ENCODE results near the gene AOPEP. TPM values are rescaled to one million over a fixed set of nuclear protein-coding genes. Genes with fewer than 3 reads are reported as not detected.

AOPEP gene
- total RNA-seq, 5 donors from 2014 or later (not counting 1 experiment from before 2014, with no cell fraction given) = 10.4 to 14.8 (median 11.3) TPM

GRCh38 chr9:94980947-94981722 is 254.6 kb downstream of the AOPEP start:
- 95% methylated on average over 3 of the region's 9 CpGs for WGBS (ENCODE audit: insufficient coverage)
- CTCF ChIA-PET = no interaction called here
- Mint-ChIP-seq H3K36me3 (peaks cover 14% of the 10 kb centered on the region), H3K4me3 (no peak overlapping the region), H3K27me3 (no peaks in the 10 kb centered on the region), H3K4me1 (peaks cover 13 to 15% (median 14%) of the 10 kb centered on the region in 3 donors), H3K27ac (no peak overlapping the region), H3K9me3 (no peaks in the 10 kb centered on the region)
- peaks cover 2 to 8% of the 10 kb centered on the region in 2 experiments for H3K4me1 ChIP-seq (ENCODE audit: control insufficient read depth in 1 of 2, extremely low read depth in 1 of 2, insufficient read depth in 2 of 2, low read length in 2 of 2)
- no peaks in the 10 kb centered on the region for H3K9me3 ChIP-seq
- ATAC-seq (replicated peaks in 1 of 4) = no peak
- peaks cover 0 to 5% of the 10 kb centered on the region in 2 donors for H3K36me3 ChIP-seq (ENCODE audit: control insufficient read depth in 2 of 2, extremely low read depth in 1 of 2, insufficient read depth in 1 of 2, low read length in 1 of 2)
- no peak overlapping the region for H3K4me3 ChIP-seq (ENCODE audit: control insufficient read depth in 1 of 2, extremely low read depth in 1 of 2, low read length in 1 of 2)
- POLR2A ChIA-PET = no interaction called here
- H3K27ac ChIP-seq (ENCODE audit: low read length) = no peak overlapping the region
- DNase-seq = no peak
- H3K27me3 ChIP-seq (replicated peaks in 1 of 2; ENCODE audit: control insufficient read depth in 2 of 2, extremely low read depth in 1 of 2, insufficient read depth in 2 of 2, low read length in 1 of 2) = peaks cover 0 to 7% of the 10 kb centered on the region in 2 experiments

- no peak overlapping the region for H3K4me3 Mint-ChIP-seq
Observed at GRCh38 chr9:94981723-94982090, 255.2 kb downstream of the AOPEP start.

GRCh38 chr9:94982211-94982610 is 255.7 kb downstream of the AOPEP start:
- Mint-ChIP-seq H3K4me1 (peaks cover 13 to 15% (median 14%) of the 10 kb centered on the region in 3 donors), H3K27me3 (no peaks in the 10 kb centered on the region), H3K4me3 (no peak overlapping the region), H3K36me3 (peaks cover 11% of the 10 kb centered on the region), H3K27ac (no peak overlapping the region), H3K9me3 (no peaks in the 10 kb centered on the region)
- ChIA-PET POLR2A (interaction anchor here in 1 of 2 donors (0.7 kb wide), 1 partner anchor 93 kb away, joined by 12 read pairs; no protein-coding TSS in a partner anchor), CTCF (no interaction called here)
- DNase-seq (no peak), ATAC-seq (replicated peaks in 1 of 4) (no peak)
- no peak overlapping the region for H3K27ac ChIP-seq (ENCODE audit: low read length)
- H3K9me3 ChIP-seq = no peaks in the 10 kb centered on the region
- peaks cover 0 to 5% of the 10 kb centered on the region in 2 donors for H3K36me3 ChIP-seq (ENCODE audit: control insufficient read depth in 2 of 2, extremely low read depth in 1 of 2, insufficient read depth in 1 of 2, low read length in 1 of 2)
- WGBS (ENCODE audit: insufficient coverage) = no CpG with 5 or more reads among the region's 6 CpGs
- H3K27me3 ChIP-seq (replicated peaks in 1 of 2; ENCODE audit: control insufficient read depth in 2 of 2, extremely low read depth in 1 of 2, insufficient read depth in 2 of 2, low read length in 1 of 2) = peaks cover 0 to 7% of the 10 kb centered on the region in 2 experiments
- peaks cover 2 to 8% of the 10 kb centered on the region in 2 experiments for H3K4me1 ChIP-seq (ENCODE audit: control insufficient read depth in 1 of 2, extremely low read depth in 1 of 2, insufficient read depth in 2 of 2, low read length in 2 of 2)
- H3K4me3 ChIP-seq (ENCODE audit: control insufficient read depth in 1 of 2, extremely low read depth in 1 of 2, low read length in 1 of 2) = no peak overlapping the region

More at GRCh38 chr9:94981723-94982090, 255.2 kb downstream of the AOPEP start:
- no peaks in the 10 kb centered on the region for H3K9me3 Mint-ChIP-seq
- no peaks in the 10 kb centered on the region for H3K9me3 ChIP-seq
- ChIA-PET CTCF (no interaction called here), POLR2A (no interaction called here)
- no peak overlapping the region for H3K27ac Mint-ChIP-seq
- no peaks in the 10 kb centered on the region for H3K27me3 Mint-ChIP-seq
- H3K4me1 ChIP-seq (ENCODE audit: control insufficient read depth in 1 of 2, extremely low read depth in 1 of 2, insufficient read depth in 2 of 2, low read length in 2 of 2) = peaks cover 2 to 8% of the 10 kb centered on the region in 2 experiments
- ATAC-seq (replicated peaks in 1 of 4) (no peak), DNase-seq (no peak)
- no CpG with 5 or more reads among the region's 3 CpGs for WGBS (ENCODE audit: insufficient coverage)
- peaks cover 13 to 15% (median 14%) of the 10 kb centered on the region in 3 donors for H3K4me1 Mint-ChIP-seq
- H3K4me3 ChIP-seq (ENCODE audit: control insufficient read depth in 1 of 2, extremely low read depth in 1 of 2, low read length in 1 of 2) = no peak overlapping the region
- H3K27me3 ChIP-seq (replicated peaks in 1 of 2; ENCODE audit: control insufficient read depth in 2 of 2, extremely low read depth in 1 of 2, insufficient read depth in 2 of 2, low read length in 1 of 2) = peaks cover 0 to 7% of the 10 kb centered on the region in 2 experiments
- no peak overlapping the region for H3K27ac ChIP-seq (ENCODE audit: low read length)
- peaks cover 11% of the 10 kb centered on the region for H3K36me3 Mint-ChIP-seq
- H3K36me3 ChIP-seq (ENCODE audit: control insufficient read depth in 2 of 2, extremely low read depth in 1 of 2, insufficient read depth in 1 of 2, low read length in 1 of 2) = peaks cover 0 to 5% of the 10 kb centered on the region in 2 donors

- Mint-ChIP-seq H3K36me3 (peaks cover 13% of the 10 kb centered on the region), H3K9me3 (no peaks in the 10 kb centered on the region), H3K4me3 (no peak overlapping the region), H3K4me1 (peaks cover 13 to 15% (median 14%) of the 10 kb centered on the region in 3 donors), H3K27ac (no peak overlapping the region), H3K27me3 (no peaks in the 10 kb centered on the region)
- H3K36me3 ChIP-seq (ENCODE audit: control insufficient read depth in 2 of 2, extremely low read depth in 1 of 2, insufficient read depth in 1 of 2, low read length in 1 of 2) = no peaks in the 10 kb centered on the region
- ChIA-PET CTCF (no interaction called here), POLR2A (no interaction called here)
- no peak overlapping the region for H3K27ac ChIP-seq (ENCODE audit: low read length)
- no peak overlapping the region for H3K4me3 ChIP-seq (ENCODE audit: control insufficient read depth in 1 of 2, extremely low read depth in 1 of 2, low read length in 1 of 2)
- DNase-seq = no peak
- peaks cover 0 to 7% of the 10 kb centered on the region in 2 experiments for H3K27me3 ChIP-seq (replicated peaks in 1 of 2; ENCODE audit: control insufficient read depth in 2 of 2, extremely low read depth in 1 of 2, insufficient read depth in 2 of 2, low read length in 1 of 2)
- no peak for ATAC-seq (replicated peaks in 1 of 4)
- 96% methylated on average over 4 of the region's 6 CpGs for WGBS (ENCODE audit: insufficient coverage)
- no peaks in the 10 kb centered on the region for H3K9me3 ChIP-seq
- peaks cover 2 to 8% of the 10 kb centered on the region in 2 experiments for H3K4me1 ChIP-seq (ENCODE audit: control insufficient read depth in 1 of 2, extremely low read depth in 1 of 2, insufficient read depth in 2 of 2, low read length in 2 of 2)
Observed at GRCh38 chr9:94983552-94983951, 257.1 kb downstream of the AOPEP start.

GRCh38 chr9:94984891-94985476 is 258.5 kb downstream of the AOPEP start:
- H3K27ac Mint-ChIP-seq = no peak overlapping the region
- H3K27me3 Mint-ChIP-seq = no peaks in the 10 kb centered on the region
- peaks cover 13 to 15% (median 14%) of the 10 kb centered on the region in 3 donors for H3K4me1 Mint-ChIP-seq
- ChIA-PET CTCF (interaction anchor here in 1 of 2 donors (1.0 kb wide), 1 partner anchor 142 kb away, joined by 3 read pairs; no protein-coding TSS in a partner anchor), POLR2A (no interaction called here)
- DNase-seq (peak in 1 of 35 experiments; percentile 26), ATAC-seq (replicated peaks in 1 of 4) (peak in 3 of 4 experiments; percentile 36 to 55 (median 42))
- 35% methylated on average over 8 of the region's 9 CpGs for WGBS (ENCODE audit: insufficient coverage)
- peaks cover 16% of the 10 kb centered on the region for H3K36me3 Mint-ChIP-seq
- H3K9me3 Mint-ChIP-seq = no peaks in the 10 kb centered on the region
- H3K4me3 Mint-ChIP-seq = no peak overlapping the region
- Histone ChIP-seq H3K4me3 (ENCODE audit: control insufficient read depth in 1 of 2, extremely low read depth in 1 of 2, low read length in 1 of 2) (no peak overlapping the region), H3K27ac (ENCODE audit: low read length) (no peak overlapping the region), H3K9me3 (no peaks in the 10 kb centered on the region), H3K27me3 (replicated peaks in 1 of 2; ENCODE audit: control insufficient read depth in 2 of 2, extremely low read depth in 1 of 2, insufficient read depth in 2 of 2, low read length in 1 of 2) (peaks cover 0 to 2% of the 10 kb centered on the region in 2 experiments), H3K36me3 (ENCODE audit: control insufficient read depth in 2 of 2, extremely low read depth in 1 of 2, insufficient read depth in 1 of 2, low read length in 1 of 2) (no peaks in the 10 kb centered on the region), H3K4me1 (ENCODE audit: control insufficient read depth in 1 of 2, extremely low read depth in 1 of 2, insufficient read depth in 2 of 2, low read length in 2 of 2) (peaks cover 2 to 8% of the 10 kb centered on the region in 2 experiments)

- no peak for ATAC-seq (replicated peaks in 1 of 4)
- Mint-ChIP-seq H3K4me3 (no peak overlapping the region), H3K36me3 (peaks cover 19% of the 10 kb centered on the region), H3K27ac (no peak overlapping the region), H3K27me3 (no peaks in the 10 kb centered on the region), H3K4me1 (peaks cover 13 to 15% (median 14%) of the 10 kb centered on the region in 3 donors), H3K9me3 (no peaks in the 10 kb centered on the region)
- WGBS (ENCODE audit: insufficient coverage) = no CpG with 5 or more reads among the region's 3 CpGs
- Histone ChIP-seq H3K9me3 (no peaks in the 10 kb centered on the region), H3K4me1 (ENCODE audit: control insufficient read depth in 1 of 2, extremely low read depth in 1 of 2, insufficient read depth in 2 of 2, low read length in 2 of 2) (peaks cover 2 to 8% of the 10 kb centered on the region in 2 experiments), H3K27me3 (replicated peaks in 1 of 2; ENCODE audit: control insufficient read depth in 2 of 2, extremely low read depth in 1 of 2, insufficient read depth in 2 of 2, low read length in 1 of 2) (no peaks in the 10 kb centered on the region), H3K27ac (ENCODE audit: low read length) (no peak overlapping the region), H3K36me3 (ENCODE audit: control insufficient read depth in 2 of 2, extremely low read depth in 1 of 2, insufficient read depth in 1 of 2, low read length in 1 of 2) (no peaks in the 10 kb centered on the region), H3K4me3 (ENCODE audit: control insufficient read depth in 1 of 2, extremely low read depth in 1 of 2, low read length in 1 of 2) (no peak overlapping the region)
- ChIA-PET CTCF (no interaction called here), POLR2A (no interaction called here)
- no peak for DNase-seq
Observed at GRCh38 chr9:94985649-94986048, 259.1 kb downstream of the AOPEP start.

Measured in T-cell (primary cell).